ENCODE results near the gene USP32.
"Not testable (repeated sequence)": the region's sequence is repeated elsewhere in the genome, so short reads cannot be mapped to it uniquely, and the experiment has no call there.

USP32 gene

DNA sequence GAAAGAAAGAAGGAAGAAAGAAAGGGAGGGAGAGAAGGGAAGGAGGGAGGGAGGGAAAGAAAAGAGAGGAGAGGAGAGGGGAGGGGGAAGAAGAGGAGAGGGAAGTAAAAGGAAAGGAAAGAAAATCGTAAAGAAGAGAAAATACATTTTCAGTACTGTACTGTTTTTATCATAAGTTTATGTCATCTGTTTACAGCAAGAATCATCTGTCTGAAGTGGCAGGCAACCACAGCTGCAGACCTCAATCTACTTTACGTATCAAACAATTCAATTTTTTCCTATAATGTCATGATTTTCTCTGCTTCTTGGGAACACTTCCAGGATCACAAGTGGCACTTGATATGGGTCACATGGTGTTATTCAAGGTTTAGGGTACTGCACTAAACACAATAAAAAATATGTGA lies 58.3 kb downstream of the USP32 start:
- no peak for DNase-seq (ENCODE audit: low read depth in 3 of 3, low spot score in 1 of 3)

DNA sequence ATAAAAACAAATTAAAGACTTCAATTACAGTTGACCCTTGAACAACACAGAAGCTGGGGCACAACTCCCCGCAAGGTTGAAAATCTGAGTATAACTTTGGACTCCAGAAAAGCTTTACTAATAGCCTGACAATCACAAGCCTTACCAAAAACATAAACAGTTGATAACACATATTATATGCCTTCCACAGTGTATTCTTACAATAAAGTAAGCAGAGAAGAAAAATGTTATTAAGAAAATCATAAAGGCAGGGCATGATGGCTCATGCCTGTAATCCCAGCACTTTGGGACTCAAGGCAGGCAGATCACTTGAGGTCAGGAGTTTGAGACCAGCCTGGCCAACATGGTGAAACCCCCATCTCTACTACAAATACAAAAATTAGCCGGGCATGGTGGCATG lies 58.9 kb downstream of the USP32 start:
- DNase-seq (ENCODE audit: low read depth in 3 of 3, low spot score in 1 of 3): not testable (repeated sequence)

DNA sequence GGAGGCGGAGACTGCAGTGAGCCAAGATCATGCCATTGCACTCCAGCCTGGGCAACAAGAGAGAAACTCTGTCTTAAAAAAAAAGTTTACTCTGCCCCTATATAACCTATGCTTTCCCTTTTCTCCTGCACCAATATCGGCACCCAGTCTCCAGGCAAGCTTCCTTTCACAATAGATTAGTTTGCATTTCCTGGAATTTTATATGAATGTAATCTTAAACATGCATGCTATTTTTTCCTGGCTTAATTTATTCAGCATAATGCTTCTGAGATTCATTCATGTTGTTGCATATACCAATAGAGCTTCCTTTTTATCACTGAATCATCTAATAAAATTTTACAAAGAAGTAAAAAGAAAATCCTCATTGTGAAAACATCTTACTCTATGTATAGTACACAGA lies 59.4 kb downstream of the USP32 start:
- DNase-seq (ENCODE audit: low read depth in 3 of 3, low spot score in 1 of 3): no peak

DNA sequence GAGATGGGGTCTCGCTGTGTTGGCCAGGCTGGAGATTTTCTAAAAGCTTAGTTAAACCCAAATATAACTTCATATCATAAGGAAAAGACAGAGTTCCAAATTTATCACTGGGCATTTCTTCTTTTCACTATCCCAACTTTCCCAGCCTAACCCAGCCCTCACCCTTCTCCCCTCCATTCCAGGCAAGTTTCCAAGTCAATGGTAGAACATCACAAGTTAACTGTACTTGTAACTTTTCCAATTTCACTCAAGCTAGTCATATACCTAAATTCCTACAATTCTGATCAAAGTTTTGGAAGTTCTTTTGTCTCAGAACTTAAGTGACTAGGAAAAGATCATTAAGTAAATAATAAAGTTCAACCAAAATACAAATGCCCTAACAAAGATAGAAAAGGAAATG lies 61.2 kb downstream of the USP32 start:
- DNase-seq (ENCODE audit: low read depth in 3 of 3, low spot score in 1 of 3): no peak

DNA sequence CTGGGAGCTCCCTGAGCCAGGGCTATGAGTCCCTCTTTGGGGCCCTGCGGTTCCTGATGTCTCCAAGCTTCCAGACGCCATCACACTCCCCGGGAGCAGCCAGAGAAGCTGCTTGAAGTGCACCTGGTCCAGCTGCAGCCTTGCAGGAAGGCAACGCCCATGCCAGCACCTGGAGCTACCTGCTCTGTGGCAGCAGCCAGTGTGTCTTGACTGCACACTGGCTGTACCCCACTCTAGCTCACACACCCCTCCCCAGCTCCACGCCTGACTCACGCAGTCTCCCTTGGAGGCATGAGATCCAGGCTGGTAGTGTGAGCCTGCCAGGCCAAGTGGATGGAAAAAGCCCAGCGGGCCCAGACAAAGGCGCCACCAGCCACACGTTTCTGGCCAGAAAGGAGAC lies 63.3 kb downstream of the USP32 start:
- no peak for DNase-seq (ENCODE audit: low read depth in 3 of 3, low spot score in 1 of 3)

DNA sequence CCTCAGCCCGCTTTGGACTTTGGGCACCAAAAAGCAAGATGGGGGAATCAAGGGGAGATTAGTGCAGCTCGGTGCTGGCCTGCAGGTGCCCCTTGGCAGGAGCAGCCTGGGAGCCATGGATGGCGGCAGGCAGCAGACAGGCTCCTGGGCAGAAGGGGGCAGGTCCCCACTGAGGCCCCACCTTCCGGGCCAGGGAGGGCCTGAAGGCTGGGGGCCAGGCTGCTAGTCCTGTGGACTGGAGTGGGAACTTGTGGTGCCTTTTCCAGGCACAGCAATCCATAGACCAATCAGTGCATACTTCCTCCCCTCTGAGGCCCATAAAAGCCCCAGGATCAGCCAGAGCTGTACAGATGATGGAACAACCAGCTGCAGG lies 64.0 kb downstream of the USP32 start:
- DNase-seq (ENCODE audit: low read depth in 3 of 3, low spot score in 1 of 3): no peak

DNA sequence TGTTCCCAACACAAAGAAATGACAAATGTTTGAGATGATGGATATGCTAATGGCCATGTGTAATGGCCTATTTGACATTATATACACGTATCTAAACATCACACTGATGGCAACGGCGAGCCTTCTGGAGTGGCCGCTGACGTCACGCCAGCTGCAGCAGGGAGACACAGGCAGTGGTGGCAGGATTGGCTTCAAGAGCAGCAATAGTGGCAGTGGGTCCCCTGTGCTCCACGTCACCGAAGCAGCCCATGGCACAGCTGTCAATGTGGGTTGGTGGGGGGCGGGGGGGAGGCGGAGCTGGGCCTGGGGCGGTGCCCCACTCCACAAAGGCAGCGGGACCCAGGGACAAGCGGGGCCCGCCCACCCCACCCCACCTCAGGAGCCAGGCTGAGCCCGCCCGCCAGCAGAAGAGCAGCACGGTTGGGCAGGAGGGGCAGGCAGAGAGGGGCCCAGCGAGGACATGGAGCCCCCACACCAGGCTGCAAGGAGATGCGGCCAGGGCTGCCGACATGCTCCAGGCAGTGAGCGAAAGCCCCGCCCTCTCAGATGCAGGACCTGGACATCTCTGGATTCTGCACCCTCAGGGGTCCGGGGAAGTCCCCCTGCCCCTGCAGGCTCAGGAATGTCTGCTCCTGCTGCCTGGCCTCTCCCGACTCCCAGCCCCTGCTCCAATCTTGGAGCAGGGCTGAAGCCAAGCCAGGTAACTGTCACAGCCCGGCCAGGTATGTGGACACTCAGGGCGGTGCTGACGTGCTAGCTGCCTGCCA lies 64.6 kb downstream of the USP32 start:
- DNase-seq (ENCODE audit: low read depth in 3 of 3, low spot score in 1 of 3): no peak

DNA sequence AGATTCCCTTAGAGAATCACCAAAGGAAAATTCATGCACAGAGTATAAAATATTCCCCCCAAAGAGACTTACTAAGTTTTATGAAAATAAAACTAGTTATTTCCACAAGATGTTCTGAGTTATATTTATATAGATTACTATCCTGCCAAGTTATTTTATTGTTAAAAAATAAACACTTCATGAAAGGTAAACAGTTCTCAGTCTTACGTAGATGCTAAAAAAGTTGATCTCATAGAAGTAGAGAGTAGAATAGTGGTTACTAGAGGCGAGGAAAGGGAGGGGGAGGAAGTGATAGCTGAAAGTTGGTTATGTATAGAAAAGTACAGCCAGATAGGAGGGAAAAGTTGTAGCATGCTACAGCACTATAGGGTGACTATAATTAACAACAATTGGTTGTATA lies 65.2 kb downstream of the USP32 start:
- DNase-seq (ENCODE audit: low read depth in 3 of 3, low spot score in 1 of 3): no peak

DNA sequence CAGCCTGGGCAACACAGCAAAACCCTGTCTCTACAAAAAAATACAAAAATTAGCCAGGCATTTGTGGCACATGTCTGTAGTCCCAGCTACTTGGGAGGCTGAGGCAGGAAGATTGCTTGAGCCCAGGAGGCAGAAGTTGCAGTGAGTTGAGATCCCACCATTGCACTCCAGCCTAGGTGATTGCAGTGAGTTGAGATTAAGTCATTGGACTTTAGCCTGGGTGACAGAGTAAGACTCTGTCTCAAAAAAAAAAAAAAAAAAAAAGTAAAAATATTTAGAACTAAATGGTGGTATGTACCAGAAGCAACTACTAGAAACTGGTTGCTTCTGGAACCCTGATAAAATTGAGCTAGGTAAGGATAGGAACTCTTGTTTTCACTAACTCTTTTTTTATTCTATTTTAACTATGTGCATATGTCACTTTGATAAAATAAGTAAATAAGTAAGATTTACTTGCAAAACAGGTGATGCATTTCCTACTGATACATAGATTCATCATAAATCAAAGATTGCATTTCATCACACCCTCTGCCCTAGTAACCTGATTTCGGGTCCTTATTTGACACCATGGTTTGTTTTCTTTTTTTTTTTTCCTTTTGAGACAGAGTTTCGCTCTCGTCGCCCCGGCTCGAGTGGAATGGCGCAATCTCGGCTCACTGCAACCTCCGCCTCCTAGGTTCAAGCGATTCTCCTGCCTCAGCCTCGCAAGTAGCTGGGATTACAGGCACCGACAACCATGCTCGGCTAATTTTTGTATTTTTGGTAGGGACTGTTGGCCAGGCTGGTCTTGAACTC lies 66.0 kb downstream of the USP32 start:
- no peak for DNase-seq (ENCODE audit: low read depth in 3 of 3, low spot score in 1 of 3)

DNA sequence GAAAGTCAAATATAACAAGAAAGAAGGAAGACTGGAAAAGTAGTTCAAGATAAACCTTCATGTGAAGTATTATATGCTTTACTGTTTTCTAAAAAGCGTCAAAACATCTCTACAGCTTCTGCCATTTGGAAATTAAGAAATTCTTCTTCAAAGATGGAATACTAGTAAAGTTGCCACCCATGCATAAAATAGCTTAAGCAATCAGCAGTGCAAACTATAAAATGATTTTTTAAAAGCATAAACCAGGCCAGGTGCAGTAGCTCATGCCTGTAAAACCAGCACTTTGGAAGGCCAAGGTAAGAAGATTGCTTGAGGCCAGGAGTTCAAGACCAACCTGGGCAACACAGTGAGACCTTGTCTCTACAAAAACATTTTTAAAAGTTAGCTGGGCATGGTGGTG lies 68.2 kb downstream of the USP32 start:
- DNase-seq (ENCODE audit: low read depth in 3 of 3, low spot score in 1 of 3): no peak

DNA sequence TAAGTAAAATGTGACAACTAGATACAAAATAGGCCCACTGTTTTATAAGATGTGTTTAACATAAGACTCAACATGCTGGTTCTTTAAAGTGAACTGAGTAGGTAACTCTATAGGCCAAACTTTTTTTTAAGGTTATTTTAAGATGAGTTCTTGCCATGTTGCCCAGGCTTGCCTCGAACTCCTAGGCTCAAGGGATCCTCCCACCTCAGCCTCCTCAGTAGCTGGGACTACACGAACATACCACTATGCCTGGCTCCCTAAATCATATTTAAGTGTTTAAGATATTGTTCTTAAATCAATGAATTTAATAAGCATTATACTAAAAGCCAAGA lies 69.9 kb downstream of the USP32 start:
- no peak for DNase-seq (ENCODE audit: low read depth in 3 of 3, low spot score in 1 of 3)

DNA sequence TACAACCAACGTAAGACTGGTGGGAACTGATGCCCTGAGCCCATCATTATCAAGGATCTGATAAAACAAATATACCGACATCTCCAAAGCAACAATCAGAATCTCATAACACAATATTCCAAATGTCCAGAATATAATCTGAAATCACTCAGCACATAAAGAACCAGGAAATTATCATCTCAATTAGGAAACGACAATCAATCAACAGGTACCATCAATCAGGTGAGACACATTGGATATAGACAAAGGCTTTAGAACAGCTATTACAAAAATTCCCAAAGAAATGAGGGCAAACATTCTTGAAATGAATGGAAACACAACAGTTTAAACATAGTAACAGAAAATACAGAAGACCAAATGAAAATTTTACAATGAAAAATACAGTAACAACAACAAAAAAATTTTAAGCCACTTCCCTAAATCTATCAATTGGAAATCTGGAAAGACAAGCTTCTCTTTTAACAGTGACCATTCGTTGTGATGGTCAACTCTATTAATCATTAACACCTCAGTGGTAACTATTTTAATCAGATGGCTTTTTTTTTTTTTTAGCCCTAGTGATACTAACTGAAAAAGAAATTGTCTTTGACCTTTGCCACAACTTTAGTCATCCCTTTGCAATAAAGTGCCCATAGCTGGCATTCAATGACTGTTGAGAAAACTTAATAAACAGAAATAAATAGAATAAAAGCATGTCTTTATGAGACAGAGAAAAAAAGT lies 70.4 kb downstream of the USP32 start:
- no peak for DNase-seq (ENCODE audit: low read depth in 3 of 3, low spot score in 1 of 3)

DNA sequence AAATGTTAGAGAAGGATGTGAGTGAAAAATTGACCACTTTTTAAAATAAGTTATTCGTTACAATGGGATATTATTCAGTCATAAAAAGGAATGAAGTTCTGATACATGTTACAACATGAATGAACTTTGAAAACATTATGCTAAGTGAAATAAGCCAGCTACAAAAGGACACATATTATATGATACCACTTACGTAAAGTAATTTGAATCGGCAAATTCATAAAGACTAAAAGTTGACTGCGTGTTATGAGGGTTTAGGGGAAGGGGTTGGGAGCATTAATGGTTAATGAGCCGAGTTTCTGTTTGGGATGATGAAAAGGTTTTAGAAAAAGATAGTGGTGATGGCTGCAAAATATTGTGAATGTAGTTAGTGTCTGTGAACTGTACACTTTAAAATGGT lies 73.1 kb downstream of the USP32 start:
- DNase-seq (ENCODE audit: low read depth in 3 of 3, low spot score in 1 of 3): no peak

DNA sequence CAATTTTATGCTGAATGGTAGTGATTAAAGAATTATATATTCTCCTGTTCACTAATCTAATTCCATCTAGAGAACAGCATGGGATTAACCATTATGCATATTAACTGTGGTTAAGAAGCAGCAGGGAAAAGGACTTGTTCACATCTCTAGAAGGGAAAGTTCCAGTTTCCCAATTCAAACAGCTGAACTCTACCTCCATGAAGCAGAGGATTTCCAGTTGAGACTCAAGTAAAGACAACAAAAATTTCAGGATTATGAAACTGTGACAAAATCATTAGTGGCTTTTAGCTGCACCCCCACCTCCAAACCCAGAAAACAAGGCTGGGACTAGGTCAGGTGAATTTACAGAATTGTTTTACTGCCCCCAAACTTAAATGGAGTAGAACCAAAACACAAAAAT lies 73.6 kb downstream of the USP32 start:
- no peak for DNase-seq (ENCODE audit: low read depth in 3 of 3, low spot score in 1 of 3)

DNA sequence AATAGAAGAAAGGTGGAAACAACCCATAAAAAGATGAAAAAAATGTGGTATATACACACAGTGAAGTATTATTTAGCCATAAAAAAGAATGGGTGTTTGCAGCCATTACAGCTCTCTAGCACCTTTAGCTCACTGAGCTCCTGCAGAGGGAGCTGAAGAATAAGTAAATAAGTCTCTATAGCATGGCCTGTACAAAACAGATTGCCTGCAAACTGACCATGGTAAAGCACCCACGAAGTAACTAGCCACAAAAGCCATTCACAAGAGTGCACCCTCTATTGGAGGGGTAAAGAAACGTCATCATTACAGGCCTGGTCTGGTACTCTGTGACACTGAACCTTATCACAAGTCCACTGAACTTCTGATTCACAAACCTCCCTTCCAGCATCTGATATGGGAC lies 76.3 kb downstream of the USP32 start:
- DNase-seq (ENCODE audit: low read depth in 3 of 3, low spot score in 1 of 3): no peak

DNA sequence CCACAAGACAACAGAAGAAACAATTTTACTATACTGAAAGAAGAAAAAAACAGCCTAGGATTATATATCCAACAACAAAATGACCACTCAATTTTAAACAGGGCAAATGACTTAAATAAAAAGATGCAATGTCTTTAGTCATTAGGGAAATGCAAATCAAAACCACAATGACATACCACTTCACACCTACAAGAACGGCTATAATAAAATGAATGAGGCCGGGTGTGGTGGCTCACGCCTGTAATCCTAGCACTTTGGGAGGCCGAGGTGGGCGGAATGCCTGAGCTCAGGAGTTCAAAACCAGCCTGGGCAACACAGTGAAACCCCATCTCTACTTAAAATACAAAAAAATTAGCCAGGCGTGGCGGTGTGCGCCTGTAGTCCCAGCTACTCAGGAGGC lies 77.0 kb downstream of the USP32 start:
- DNase-seq (ENCODE audit: low read depth in 3 of 3, low spot score in 1 of 3): not testable (repeated sequence)

DNA sequence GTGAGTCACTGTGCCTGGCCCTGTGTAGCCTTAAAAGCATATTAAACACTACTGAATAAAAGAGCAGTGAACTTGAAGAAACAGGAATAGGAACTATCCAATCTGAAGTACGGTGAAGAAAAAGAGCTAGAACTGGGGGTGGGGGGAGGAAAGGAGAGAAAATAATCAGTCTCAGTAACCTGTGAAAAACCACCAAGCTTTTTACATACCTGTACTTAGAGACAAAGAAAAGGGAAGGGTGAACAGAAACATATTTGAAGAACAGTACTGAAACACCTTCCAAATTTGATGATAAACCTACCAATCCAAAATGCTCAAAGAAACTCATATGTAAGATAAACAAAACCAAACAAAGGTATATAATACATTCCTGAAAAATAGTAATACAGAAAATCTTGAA lies 77.5 kb downstream of the USP32 start:
- DNase-seq (ENCODE audit: low read depth in 3 of 3, low spot score in 1 of 3): no peak

DNA sequence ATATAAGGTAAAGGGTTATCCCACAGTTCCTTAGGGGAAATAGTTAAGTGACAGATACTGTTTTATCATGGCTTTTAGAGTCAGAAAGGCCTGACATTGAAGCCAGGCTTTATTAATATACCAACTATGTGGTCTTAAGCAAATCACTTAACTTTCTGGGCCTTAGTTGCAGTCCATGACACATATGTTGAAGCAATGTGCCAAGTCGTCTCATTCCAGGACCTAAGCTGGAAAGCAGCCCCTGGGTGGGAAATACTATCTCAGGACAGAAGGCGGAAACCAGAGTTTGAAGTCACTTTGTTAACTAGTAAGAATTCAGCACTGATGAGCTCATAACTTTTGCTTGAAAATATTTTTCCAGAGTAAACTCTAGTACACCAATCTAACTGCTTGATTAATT lies 80.0 kb downstream of the USP32 start:
- DNase-seq (ENCODE audit: low read depth in 3 of 3, low spot score in 1 of 3): no peak

DNA sequence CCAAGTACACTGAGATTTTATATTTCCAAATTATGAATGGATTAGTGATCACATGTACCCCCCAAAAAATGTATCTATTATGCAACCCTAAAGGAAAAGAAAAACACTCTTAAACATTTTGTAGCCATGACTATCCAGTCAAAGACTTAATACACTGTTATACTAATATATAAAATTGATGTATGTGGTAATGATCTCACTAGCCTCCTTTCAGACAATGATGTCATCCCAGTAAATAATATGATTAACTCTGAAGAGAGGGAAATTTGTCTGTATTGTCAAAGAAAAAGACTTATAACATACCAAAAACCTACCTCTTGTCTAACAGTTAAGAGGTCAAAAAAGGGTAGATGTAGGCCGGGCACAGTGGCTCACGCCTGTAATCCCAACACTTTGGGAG lies 80.7 kb downstream of the USP32 start:
- no peak for DNase-seq (ENCODE audit: low read depth in 3 of 3, low spot score in 1 of 3)

DNA sequence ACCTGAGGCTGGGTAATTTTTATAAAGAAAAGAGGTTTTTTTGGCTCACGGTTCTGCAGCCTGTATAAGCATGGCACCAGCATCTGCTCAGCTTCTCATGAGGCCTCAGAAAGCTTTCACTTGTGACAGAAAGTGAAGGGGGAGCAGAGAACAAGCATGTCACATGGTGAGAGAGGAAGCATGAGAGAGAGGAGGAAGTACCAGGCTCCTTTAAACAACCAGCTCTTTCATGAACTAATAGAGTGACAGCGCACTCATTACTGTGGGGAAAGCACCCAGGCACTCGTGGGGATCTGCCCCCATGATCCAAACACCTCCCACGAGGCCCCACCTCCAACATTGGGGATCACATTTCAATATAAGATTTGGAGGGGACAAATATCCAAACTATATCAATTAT lies 86.8 kb downstream of the USP32 start:
- peak in 1 of 3 donors; percentile 6 for DNase-seq (ENCODE audit: low read depth in 3 of 3, low spot score in 1 of 3)

DNA sequence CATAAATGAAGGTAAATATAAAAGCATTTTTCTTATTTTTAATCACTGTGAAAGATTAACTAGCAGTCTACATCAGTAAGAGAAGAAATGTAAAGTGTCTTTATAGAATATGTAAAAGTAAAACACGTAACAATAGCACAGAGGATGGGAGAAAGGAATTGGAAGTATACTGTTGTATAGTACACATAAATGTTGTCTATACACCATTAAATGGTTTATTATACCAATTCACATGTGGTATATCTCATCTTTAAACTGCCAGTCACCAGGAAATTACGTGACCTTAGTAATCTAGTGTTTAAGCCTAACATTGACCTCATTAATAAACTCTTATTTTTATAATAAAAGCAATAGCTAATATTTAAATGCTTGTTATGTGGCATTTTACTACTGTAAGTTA lies 87.4 kb downstream of the USP32 start:
- no peak for DNase-seq (ENCODE audit: low read depth in 3 of 3, low spot score in 1 of 3)

DNA sequence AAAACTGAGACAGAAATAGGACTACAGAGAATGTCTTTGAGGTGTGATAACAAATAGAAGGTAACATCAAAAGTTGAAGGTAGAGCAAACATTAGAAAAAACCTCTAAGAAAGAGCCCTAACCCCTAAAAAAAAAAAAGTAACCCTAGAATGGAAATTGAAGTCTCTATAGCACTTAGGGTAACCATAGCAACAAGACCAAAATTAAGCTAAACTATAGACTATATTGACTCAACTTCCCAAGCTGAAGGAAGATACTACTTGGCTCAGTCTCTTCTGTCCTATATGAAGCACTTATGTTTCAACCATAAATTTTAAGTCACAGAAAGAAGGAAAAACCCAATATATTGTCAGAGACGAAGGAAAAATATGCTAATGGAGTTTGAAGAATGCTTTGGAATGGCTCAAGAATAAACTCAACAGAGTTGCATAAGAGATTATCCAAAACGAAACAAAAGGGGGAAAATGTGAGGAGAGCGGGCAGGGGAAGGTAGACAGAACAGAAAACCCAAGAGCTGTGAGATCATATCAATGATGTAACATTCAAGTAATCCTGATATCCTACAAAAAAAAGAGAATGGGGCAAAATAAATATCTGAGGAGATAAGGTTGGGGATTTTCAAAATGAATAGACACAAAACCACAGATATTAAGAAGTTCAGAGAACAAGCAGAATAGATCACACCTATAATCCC lies 88.4 kb downstream of the USP32 start:
- no peak for DNase-seq (ENCODE audit: low read depth in 3 of 3, low spot score in 1 of 3)

Data from stimulated activated CD4-positive, alpha-beta T cell treated with anti-CD3 and anti-CD28 coated beads, TNF-alpha, amount 100 ng/mL, for 1 hour (primary cell).